ENCODE results near the gene WDR18. TPM values are rescaled to one million over a fixed set of nuclear protein-coding genes. Genes with fewer than 3 reads are reported as not detected.
A peak's percentile ranks its signal among the peaks of the same experiment; 100 is the strongest.

Gene WDR18
- total and polyA plus RNA-seq, 4 donors = 36.6 to 60.2 (median 45.7) TPM

GRCh38 chr19:980133-980998, 3.8 kb upstream of the WDR18 start:
- H3K9ac ChIP-seq (ENCODE audit: insufficient read depth in 1 of 2, low read length in 2 of 2) = no peak overlapping the region
- peaks cover 0 to 26% (median 11%) of the 10 kb centered on the region in 5 donors for H3K4me1 ChIP-seq (ENCODE audit: control insufficient read depth in 5 of 5, insufficient read depth in 5 of 5, low read length in 5 of 5)
- TF ChIP-seq CTCF (IDR thresholded peaks at IDR 0.05; ENCODE audit: control extremely low read depth, extremely low read depth) = no peak
- ATAC-seq (ENCODE audit: insufficient read depth, low FRiP score) = no peak
- H3K4me3 ChIP-seq = no peak overlapping the region
- H3K36me3 ChIP-seq (ENCODE audit: control insufficient read depth in 4 of 4, insufficient read depth in 4 of 4, low read length in 4 of 4) = no peaks in the 10 kb centered on the region
- 46 to 62% methylated on average over 32 of the region's 32 CpGs for WGBS, 2 donors
- peak; percentile 52 to 63 (median 60) for DNase-seq
- H3K27me3 ChIP-seq (ENCODE audit: control insufficient read depth in 3 of 3, insufficient read depth in 3 of 3, low read length in 2 of 3) = no peaks in the 10 kb centered on the region
- H3K9me3 ChIP-seq (ENCODE audit: control insufficient read depth in 4 of 4, insufficient read depth in 3 of 4, low read length in 3 of 4) = no peaks in the 10 kb centered on the region
- no peak overlapping the region for H3K27ac ChIP-seq (ENCODE audit: low read depth in 1 of 2, low read length in 1 of 2)

GRCh38 chr19:982567-983170, 1.5 kb upstream of the WDR18 start:
- peak; percentile 77 for ATAC-seq (ENCODE audit: insufficient read depth, low FRiP score)
- H3K4me1 ChIP-seq (ENCODE audit: control insufficient read depth in 5 of 5, insufficient read depth in 5 of 5, low read length in 5 of 5) = peaks cover 0 to 26% (median 11%) of the 10 kb centered on the region in 5 donors
- H3K4me3 ChIP-seq = no peak overlapping the region
- H3K36me3 ChIP-seq (ENCODE audit: control insufficient read depth in 4 of 4, insufficient read depth in 4 of 4, low read length in 4 of 4) = peaks cover 0 to 11% (median 3%) of the 10 kb centered on the region in 4 donors
- H3K9me3 ChIP-seq (ENCODE audit: control insufficient read depth in 4 of 4, insufficient read depth in 3 of 4, low read length in 3 of 4) = no peaks in the 10 kb centered on the region
- H3K27me3 ChIP-seq (ENCODE audit: control insufficient read depth in 3 of 3, insufficient read depth in 3 of 3, low read length in 2 of 3) = no peaks in the 10 kb centered on the region
- peak; percentile 75 to 80 (median 75) for DNase-seq
- peak; percentile 95 for TF ChIP-seq CTCF (IDR thresholded peaks at IDR 0.05; ENCODE audit: control extremely low read depth, extremely low read depth)
- 1 to 2% methylated on average over 30 to 46 of the region's 46 CpGs for WGBS, 2 donors
- no peak overlapping the region for H3K27ac ChIP-seq (ENCODE audit: low read depth in 1 of 2, low read length in 1 of 2)
- no peak overlapping the region for H3K9ac ChIP-seq (ENCODE audit: insufficient read depth in 1 of 2, low read length in 2 of 2)

GRCh38 chr19:986083-986482, 1.9 kb downstream of the WDR18 start:
- Histone ChIP-seq H3K27me3 (ENCODE audit: control insufficient read depth in 3 of 3, insufficient read depth in 3 of 3, low read length in 2 of 3) (no peaks in the 10 kb centered on the region), H3K36me3 (ENCODE audit: control insufficient read depth in 4 of 4, insufficient read depth in 4 of 4, low read length in 4 of 4) (peaks cover 0 to 27% (median 9%) of the 10 kb centered on the region in 4 donors), H3K27ac (ENCODE audit: low read depth in 1 of 2, low read length in 1 of 2) (no peak overlapping the region), H3K4me1 (ENCODE audit: control insufficient read depth in 5 of 5, insufficient read depth in 5 of 5, low read length in 5 of 5) (peaks cover 0 to 13% (median 4%) of the 10 kb centered on the region in 5 donors), H3K9me3 (ENCODE audit: control insufficient read depth in 4 of 4, insufficient read depth in 3 of 4, low read length in 3 of 4) (no peaks in the 10 kb centered on the region), H3K9ac (ENCODE audit: insufficient read depth in 1 of 2, low read length in 2 of 2) (no peak overlapping the region), H3K4me3 (no peak overlapping the region)
- no peak for DNase-seq
- 88 to 97% methylated on average over 14 of the region's 14 CpGs for WGBS, 2 donors
- no peak for ATAC-seq (ENCODE audit: insufficient read depth, low FRiP score)
- no peak for TF ChIP-seq CTCF (IDR thresholded peaks at IDR 0.05; ENCODE audit: control extremely low read depth, extremely low read depth)

Data from lung (tissue), 12 donors.